Endothelial cell of hepatic sinusoid (primary cell): Measurements from ENCODE around the gene AMOTL1.

Source experiments
- in situ Hi-C: cut with HindIII; loops from 2 replicates; pipeline ENCODE4 v1.10.0; 2017; ENCODE audit warnings: low sequenced_read_pairs

AMOTL1 gene

DNA sequence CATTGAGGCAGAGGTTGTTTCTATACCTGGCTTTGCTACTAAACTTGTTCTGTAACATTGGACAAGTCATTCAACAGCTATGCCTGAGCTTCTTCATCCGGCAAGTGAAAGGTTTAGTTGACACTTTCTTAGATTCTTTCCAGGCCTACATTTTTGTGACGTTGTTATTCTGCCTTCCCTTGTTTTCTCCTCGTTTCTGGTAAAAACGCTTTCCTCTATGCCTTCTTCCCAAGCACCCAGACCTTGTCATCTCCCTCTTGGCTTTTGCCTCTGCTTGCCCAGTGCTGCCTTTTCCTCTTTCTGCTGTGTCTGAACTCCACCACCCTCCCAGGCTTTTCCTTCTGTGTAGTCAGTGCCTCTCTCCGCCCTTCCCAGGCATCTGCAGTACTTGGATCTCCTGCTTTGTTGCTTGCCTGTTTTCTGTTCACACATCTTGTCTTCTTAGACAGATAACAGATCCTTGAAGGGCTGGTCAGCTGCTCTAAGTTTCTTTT lies 1.4 kb upstream of the AMOTL1 start:
- in situ Hi-C loops, result no loop called here

DNA sequence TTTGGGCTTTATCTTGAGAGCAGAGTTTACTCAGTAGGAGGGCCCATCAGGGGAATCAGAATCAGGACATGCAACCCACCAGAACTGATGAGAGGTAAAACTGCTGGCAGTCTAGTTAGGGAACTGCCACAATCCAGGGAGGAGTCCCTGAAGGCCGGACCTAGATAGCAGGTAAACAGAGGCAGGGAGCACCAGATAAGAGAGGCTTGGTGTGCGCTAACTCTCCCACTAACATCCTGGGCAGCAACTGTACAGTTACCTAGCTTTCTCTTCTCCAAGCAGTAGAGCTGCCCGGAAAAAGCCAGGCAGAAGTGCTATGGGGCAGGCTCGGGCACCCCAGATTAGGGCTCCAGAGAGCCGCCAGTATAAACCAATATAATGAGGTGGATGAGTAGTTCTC lies 865 bp upstream of the AMOTL1 start:
- in situ Hi-C loops, result no loop called here

DNA sequence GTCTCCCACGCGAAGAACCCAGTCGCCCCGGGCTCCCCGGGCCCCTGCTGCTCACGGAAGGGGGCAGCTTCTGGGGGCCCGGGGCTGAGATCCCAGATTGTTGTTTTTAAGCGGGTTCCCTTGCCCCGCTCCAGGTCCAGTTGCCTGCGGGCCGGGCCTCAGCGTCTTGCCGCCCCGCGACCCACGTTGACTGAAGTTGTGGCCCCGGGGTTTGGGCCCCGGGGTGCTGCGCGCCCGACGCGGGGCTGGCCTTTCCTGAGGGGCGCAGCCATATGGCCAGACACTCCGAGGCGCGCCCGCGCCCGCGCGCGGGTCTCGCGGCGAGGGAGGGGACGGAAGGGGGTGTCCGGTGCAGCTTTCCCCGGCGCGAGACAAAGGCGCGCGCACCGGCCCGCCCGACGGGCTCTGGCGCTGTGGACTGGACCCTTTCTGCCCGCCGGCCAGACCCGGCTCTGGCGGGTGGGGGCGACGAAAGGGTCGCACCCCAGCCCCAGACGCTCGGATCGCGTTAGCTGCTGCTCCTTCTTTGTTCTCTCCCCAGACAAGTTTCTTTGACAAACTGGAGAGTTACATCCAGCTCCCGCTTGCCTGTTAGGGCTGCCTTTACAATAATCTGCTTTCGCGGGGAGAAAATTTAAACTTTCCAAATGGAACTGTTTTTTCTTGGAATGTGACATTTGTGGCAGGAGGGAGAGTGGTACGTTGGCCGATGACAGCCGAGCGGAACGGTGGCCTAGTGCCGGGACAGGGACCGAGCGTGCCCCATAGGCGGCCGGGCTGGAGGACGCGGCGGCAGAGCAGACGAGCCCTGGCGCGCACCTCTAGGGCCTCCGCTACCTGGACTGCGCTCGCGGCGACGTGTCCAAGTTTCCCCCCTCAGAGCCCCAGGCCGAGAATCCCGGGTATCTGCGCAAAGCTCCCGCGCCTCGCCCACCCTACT lies 716 bp downstream of the AMOTL1 start:
- in situ Hi-C loops, result no loop called here

DNA sequence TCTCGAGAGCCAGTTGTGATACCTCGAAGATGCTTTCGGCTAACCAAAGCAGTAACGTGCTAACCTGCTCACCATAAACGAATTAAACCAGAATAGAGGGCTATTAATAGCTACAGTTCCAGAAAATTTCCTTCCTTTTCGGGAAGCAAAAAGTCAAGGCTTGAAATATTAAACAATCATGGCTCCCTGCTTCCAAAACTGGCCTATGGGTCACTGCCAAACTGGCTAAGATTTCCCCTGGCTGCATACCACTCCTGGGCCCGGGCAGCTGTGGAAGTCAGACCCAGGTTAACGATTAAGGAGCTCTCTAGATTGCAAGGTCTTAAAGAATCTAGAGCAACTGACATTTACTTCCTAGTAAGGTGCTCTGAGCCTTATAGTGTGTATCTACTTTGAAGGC lies 1.7 kb downstream of the AMOTL1 start:
- in situ Hi-C loops, result no loop called here

DNA sequence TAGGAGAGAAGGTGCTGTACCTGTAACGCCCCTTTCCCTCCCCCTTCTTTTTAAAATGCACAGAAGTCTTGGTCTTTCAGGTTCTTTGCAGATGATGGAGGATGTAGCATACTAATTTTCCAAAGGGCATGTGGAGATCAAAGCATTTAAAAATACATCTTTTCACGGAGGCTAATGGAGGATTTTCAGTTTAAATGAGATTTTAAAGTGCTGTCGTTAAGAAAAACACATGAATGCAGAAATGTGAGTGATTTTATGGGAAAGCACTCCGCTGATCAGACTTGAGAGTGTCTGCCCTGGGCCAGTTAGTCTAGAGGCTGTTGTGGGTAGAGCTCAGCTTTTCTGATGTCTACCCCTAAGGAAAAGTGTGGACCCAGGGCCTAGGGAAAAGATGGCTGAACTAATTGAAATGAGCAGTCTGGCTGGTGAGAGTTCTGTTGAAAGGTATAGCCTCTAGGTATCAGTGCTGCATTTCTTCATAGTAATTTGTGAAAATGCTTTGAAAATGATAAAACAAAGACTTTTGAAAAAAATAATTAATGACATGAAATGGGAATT lies 2.5 kb downstream of the AMOTL1 start:
- in situ Hi-C loops, result no loop called here

DNA sequence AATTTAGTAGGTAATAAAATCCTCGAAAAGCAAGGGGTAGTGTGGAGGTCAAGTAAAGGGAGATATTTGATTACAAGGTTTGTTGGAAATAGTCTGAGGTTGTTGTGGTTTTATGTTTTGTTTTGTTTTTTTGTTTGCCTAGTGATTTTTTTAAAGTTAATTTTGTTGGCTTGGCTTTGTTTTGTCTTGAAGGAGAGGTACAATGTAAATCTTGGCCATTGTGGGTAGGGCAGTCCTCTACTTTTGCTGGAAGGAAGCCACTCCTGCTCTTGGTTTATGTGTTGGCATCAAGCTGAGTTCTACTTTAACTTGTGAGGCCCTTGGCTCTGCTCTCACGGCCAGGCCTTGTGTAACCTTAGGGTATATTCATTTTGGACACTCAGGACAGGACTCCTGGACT lies 3.2 kb downstream of the AMOTL1 start:
- in situ Hi-C loops, result no loop called here

DNA sequence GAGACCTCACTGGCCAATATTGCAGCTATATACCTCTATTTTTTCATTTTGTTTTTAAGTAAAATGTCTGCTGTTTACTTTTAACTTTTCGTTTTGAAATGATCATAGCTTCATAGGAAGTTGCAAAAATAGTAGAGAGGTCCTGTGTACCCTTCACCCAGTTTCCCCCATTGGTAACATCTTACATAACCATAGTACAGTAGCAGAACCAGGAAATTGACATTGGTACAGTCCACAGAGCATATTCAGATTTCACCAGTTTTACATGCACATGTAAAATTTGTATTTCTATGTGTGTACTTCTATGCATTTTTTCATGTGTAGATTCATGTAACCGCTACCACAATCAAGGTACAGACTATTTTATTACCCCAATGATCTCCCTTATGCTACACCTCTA lies 3.8 kb downstream of the AMOTL1 start:
- in situ Hi-C loops, result no loop called here

DNA sequence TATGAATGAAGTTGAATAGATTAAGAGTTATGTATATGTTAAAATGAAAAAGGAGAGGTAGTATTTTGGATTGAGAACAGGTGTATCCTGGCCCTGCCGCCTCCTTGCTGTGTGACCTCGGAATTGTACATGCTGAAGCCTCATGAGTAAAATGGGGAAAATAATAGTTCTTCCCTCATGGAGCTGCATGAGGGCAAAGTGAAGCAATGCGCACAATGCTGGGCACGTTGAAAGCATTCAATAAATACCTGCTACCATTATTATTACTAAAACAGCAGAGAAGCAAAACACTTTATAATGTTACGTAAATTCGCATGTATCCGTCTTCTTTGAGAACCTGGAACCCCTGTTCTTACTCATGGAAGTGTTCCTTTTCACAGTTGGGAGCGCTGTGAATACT lies 5.7 kb downstream of the AMOTL1 start:
- in situ Hi-C loops, result no loop called here

DNA sequence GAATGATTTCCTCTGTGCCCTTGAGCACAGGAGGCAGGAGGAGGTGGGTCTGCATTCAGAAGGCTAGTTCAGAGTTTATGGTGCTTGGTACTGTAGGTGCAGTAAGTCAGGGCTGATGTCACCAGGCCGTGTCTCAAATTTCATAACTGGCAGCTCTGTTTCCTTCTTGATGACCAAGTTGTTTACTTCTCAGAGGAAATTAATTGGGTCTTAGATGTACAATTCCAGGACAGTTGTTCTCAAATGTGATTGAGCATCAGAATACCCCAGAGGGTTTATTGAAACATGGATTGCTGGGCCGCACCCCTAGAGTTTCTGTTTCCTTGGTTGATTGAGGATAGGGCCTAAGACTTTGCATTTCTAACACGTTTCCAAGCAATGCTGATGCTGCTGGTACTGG lies 6.2 kb downstream of the AMOTL1 start:
- in situ Hi-C loops, result no loop called here

DNA sequence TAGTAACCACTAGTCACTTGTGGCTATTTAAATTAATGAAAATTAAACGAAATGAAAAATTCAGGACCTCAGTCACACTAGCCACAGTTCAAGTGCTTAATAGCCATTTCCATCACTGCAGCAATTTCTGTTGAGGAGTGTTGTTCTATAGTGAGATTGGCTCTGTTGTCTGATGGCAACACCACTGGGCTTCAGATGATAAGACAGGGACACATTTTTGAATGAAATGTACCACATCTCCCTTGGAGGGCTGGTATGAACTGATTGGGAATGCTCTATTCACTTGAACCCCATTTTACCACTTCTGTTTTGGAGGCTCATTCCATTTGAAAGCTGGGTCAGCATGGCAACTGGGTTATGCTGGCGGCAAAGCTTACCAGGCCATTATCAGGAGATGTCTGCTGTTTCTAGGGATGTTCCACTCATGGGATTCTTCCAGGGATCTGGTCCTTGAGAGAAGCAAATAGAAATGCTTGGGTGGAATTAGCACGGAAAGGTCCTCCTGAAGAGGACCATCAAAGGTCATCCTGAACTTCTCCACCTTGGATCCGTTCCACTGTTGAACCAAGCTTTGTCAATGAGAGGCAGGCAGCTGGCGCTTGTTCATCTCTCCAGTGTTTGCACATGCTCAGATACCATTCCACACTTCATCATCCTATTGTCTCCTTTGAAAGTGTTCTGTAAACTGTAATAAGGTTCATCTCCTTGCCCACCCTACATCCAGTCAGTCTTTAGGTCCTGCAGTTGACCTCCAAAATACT lies 7.6 kb downstream of the AMOTL1 start:
- in situ Hi-C loops, result no loop called here

DNA sequence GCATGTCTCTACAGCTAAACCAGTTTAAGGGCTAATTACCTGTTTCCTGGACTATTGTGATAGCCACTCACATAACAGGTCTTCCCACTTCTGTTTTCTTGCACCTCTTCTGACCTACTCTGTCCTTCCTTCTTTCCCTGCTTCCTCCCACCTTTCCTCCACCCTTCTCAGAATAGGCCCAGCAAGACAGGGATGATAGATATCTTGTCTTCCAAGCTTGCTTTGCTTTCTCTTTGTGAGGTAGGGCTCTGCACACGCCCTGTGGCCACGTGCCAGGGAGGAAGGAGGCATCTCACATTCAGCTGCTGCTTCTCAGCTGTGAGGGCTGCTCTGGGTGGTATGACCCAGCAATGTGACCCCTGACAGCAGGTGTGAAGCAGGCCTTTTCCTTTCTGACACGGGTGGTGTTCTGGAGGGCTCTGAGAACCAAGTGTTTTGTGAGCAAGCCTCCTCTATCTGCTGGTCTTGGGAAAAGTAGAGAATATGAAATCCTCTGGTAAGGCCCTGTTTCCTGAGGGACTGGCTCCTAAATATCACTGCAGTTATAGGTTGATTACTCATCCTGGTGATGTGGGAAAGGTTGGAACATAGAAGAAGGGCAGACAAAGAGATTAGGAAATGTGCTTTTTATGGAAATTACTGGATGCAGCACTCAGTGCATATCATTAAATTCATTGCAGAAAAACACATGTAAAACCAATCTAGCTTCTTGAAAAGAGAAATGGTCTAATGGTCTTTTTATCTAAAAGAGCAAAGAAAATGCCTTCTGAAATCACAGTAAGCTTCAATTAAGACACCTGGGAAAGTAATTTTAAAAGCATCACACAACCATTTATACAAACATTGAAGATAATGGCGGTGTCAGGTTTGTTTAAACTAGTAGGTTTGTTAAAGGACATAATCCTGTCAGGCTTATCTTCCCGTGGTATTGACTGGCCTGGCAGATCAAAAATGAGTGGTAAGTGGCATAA lies 8.5 kb downstream of the AMOTL1 start:
- in situ Hi-C loops, result no loop called here

DNA sequence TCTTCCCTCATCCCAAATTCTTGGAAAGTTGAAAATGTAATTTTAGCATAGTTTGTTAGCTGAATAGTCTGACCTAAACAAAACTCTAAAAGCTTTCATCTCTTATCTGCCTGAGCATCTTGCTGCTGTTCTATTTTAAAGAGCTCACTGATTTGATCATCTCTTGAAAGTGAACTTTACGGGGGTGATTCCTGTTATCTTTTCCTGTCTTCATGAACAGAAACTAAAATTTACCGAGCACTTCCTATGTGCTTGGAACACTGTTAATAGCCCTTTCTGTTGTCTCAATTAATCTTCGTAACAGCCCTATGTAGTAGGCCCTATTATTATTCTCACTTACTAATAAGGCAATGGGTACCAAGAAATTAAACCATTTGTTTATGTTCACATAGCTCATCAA lies 12.3 kb downstream of the AMOTL1 start:
- in situ Hi-C loops, result no loop called here

DNA sequence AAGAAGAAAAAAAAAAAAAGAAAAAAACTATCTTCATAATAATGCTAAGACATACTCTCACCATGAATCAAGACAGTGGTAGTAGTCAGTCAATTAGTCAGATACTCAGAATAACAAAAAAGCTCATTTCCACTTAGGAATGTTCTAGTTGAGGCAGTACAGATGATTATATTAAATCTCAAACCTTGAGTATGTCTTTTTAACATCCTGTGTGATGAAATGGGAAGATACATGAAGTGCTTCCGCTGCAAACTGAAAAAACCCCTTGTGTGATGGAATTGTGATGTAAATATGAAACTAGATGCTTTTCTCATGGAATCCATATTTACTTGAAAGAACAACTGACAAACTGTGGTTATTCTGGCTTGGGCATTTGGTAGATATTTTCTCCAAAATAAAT lies 13.7 kb downstream of the AMOTL1 start:
- in situ Hi-C loops, result no loop called here

DNA sequence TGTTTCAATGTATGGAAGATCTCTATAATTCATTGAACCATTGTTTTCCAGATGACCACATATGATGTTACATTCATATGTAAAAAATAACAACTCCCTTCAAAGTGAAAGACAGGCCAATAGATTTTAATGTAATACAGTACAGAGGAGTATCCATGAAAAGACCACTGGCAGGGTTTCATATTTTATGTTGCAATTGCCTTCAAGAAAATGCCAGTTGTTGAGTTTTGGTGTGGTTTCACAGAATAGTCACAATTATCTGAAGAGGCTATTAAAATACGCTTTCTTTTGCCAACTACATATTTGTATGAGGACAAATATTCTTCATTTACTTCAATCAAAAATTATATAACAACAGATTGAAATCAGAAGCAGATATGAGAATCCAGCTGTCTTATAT lies 14.3 kb downstream of the AMOTL1 start:
- in situ Hi-C loops, result no loop called here

DNA sequence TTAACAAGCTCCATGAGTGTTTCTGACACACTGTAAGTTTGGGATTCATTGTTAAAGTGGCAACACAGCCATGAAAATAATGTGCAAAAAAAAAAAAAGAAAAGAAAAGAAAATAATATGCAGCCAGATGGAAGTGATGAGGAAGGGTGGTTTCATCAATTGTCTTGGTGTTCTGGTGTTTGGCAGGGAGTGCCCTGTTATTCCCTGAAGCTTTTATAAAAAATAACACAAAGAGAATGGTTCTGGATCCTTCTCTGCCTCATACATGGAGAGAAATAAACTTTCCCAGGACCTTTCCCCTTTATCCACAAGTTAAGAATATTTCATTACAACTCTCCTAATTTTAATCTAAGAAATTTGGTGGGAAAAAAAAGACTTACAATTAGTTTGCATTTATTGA lies 16.7 kb downstream of the AMOTL1 start:
- in situ Hi-C loops, result no loop called here

DNA sequence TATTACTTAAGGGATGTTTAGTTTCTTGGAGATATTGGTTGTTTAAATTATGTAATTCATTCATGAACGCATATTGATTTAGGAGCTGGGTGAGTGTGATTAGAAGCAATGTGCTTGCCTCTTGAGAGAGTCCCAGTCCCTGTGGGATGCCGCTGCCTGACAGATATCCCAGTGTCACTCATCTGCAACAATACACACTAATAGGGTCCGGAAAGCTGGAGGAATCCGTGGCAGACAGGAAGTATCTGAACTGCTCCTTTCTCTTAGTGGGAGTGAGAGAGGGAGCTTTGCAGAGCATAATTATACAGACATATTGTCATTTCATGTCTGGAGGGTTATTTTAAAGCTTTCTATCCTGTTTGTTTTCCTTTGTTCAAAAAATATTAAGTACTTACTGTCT lies 17.4 kb downstream of the AMOTL1 start:
- in situ Hi-C loops, result no loop called here

DNA sequence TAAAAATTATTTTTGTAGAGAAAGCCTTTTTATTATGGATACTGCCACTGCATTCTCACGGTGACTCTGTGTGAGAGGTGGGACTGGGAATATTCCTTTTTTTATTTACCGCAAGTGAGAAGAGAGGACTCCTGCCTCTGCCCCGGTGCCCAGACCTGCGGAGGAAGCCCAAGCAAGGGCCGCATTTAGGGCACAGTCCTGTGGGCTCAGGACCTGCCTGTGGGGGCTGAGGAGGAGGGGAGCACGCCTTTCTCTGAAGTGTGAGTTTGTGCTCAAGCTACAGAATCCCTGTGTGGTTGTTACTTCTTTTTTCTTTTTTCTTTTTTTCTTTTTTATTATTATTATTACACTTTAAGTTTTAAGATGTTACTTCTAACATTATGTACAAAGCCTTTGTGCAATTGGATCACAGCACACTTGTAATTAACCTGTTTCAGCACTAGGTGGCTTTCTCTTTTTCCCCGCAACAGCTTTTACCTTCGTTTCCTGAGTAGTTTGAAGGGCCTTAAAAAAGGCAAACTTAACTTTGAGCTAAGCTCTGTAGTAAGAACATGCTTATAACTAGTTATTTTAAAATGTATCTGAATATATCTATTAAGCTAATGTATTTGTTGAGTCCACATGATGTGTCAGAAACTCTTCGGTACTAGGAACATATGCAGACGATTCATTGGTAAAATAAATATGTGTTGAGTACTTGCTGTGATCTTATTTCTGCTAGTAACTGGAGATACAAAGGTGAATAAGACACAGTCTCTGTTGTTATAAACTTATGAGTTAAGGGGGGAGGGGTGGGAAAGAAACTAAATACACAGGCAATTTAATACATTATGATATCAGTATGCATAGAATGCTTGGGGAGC lies 18.3 kb downstream of the AMOTL1 start:
- in situ Hi-C loops, result no loop called here

DNA sequence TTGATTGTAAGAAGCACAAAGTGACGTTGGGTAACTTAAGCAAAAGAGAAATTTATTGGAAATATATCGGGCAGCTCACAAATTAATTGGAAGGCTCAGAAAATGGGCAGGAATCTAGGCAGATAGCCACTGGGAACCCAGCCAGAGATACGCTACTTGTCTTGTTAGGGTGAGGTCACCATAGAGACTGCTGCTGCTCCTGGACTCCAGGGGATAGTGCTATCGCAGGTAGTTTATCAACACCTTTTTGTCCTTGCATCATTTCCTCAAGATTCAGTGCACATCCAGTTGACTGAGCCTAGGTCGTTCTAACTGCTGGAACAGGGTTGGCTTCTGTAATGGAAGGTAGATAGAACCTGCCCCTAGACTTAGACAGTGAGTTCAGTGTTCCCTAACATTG lies 19.6 kb downstream of the AMOTL1 start:
- in situ Hi-C loops, result no loop called here

DNA sequence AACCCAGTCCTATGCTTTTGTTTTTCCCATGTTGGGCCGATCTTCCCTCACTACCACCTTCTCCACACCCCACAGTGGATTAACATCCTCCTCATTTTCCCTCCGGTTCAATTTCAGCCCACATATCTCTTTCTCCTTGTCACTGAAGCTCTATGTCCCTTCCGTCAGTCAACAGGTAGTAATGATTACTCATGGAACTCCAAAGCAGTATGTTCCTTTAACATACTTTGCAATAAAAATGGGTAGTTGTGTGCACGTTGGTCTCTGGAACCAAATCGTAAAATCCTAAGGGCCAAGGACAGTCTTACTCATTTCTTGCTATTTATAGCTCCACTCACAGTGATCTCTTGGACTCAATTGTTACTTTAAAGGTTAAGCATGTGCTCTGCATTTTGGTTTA lies 20.2 kb downstream of the AMOTL1 start:
- in situ Hi-C loops, result no loop called here

DNA sequence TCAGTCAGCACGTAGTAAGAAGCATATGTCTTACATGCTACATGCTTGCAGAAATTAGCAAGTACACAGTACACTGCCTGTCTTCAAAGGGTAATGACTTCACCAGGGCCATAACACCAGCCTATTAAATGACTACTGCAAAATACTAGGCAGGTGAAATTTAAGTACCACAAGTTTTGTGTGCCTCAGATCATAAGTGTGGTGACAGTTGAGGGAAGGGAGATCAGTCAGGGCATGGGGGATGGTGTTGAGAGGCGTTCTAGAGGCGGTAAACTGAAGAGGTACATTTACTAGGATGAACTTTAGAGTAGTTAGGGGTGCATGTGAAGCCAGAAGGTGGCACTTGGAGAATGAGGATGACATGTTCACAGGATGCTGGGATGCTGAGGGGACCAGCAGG lies 22.0 kb downstream of the AMOTL1 start:
- in situ Hi-C loops, result no loop called here
